ENCODE results near the gene FILIP1.

The FILIP1 gene

DNA sequence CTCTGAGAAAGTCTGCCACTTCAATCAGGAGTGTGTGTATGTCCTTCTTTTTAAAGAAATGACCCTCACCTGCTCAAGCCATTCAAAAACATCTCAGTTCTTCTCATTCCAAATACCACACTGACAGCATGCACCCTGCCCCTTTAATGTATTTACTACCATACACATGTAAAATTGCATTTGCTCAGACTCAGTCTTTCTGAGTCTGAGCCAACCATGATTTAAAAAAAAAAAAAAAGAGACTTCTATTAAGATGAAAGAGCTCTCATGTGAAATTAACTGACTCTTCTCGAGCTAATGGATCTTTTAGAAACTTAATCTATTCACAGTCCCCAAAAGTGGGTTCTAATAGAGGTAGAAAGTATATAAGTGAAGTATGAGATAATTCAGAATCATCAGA lies 1.4 kb upstream of the FILIP1 start:
- H3K4me3 ChIP-seq (ENCODE audit: low read depth, low read length), result no peak overlapping the region
- DNase-seq (ENCODE audit: low read depth), result no peak
- TF ChIP-seq, protein P1, sequence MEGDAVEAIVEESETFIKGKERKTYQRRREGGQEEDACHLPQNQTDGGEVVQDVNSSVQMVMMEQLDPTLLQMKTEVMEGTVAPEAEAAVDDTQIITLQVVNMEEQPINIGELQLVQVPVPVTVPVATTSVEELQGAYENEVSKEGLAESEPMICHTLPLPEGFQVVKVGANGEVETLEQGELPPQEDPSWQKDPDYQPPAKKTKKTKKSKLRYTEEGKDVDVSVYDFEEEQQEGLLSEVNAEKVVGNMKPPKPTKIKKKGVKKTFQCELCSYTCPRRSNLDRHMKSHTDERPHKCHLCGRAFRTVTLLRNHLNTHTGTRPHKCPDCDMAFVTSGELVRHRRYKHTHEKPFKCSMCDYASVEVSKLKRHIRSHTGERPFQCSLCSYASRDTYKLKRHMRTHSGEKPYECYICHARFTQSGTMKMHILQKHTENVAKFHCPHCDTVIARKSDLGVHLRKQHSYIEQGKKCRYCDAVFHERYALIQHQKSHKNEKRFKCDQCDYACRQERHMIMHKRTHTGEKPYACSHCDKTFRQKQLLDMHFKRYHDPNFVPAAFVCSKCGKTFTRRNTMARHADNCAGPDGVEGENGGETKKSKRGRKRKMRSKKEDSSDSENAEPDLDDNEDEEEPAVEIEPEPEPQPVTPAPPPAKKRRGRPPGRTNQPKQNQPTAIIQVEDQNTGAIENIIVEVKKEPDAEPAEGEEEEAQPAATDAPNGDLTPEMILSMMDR (IDR thresholded peaks at IDR 0.05; ENCODE audit: control insufficient read depth, extremely low read depth, insufficient read depth), result no peak

DNA sequence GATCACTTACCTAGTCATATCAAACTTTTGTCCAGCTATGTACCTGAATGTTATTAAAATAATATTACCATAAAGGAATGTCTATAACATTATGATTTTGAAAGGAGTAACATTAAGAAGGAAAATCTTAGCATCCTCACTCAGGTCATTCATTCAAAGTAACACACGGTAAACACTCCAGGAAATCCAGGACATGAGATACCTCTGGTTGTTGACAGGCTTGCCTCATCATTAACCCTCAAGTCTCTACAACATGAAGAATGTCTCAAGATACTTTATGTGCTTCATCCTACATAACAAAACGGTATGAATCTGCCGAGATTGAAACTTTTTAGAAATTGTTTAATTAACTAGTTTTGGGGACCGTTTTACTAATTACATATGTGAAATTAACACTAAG lies 690 bp upstream of the FILIP1 start:
- DNase-seq (ENCODE audit: low read depth), result no peak
- no peak overlapping the region for H3K4me3 ChIP-seq (ENCODE audit: low read depth, low read length)
- TF ChIP-seq, protein P1 (IDR thresholded peaks at IDR 0.05; ENCODE audit: control insufficient read depth, extremely low read depth, insufficient read depth), result no peak

DNA sequence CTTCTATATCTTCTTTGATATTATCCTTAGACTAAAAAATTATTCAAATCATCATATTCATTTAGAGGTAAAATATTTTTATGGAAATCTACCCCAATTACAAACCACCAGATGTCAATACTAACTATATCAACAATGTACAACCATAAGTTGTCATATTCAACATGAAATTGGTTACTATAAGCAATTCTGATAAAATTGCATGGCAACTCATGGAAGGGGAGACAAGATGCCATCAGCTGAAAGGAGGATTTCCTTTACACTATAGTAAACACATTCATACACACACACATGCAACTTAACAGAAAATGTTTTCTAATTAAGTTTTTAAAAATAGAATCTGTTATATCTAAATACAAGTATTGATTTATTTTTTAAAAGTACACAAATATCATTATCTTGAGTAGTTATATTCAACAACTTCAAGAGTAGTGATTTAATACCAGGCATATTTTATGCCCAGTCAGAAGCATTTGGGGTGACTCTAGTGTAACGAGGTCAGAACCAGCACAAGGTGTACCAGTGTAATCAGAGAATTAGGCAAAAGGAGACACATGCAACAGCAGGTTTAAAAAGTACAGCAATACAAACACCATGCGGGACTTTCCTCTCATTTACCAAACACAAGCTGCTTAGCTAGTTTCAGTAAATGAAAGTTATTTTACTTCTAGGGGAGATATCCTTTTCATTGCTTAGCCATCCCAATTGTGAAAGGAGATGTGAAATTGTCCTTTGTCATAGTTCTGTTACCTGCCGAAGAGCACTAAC lies 1.0 kb downstream of the FILIP1 start:
- DNase-seq (ENCODE audit: low read depth), result no peak
- no peak overlapping the region for H3K4me3 ChIP-seq (ENCODE audit: low read depth, low read length)
- TF ChIP-seq, protein P1 (IDR thresholded peaks at IDR 0.05; ENCODE audit: control insufficient read depth, extremely low read depth, insufficient read depth), result no peak

DNA sequence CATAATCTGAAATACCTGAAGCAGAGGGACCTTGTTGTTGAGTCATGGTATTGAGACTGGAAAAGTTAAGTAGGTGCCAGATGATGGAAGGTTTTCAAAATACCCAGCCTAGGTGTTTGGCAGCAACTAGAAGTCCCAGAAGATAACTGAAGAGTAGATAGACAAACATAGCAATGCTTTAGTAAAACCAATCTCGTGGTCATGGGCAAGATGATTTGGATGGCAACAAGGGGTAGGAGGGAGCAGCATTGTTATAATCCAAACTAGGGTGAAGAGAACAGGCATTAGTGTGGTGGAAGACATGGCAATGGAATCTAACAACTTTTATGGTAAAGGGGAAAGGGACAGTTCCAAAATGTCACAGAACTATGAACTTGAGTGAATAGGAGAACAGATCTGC lies 2.3 kb downstream of the FILIP1 start:
- TF ChIP-seq, protein P1 (IDR thresholded peaks at IDR 0.05; ENCODE audit: control insufficient read depth, extremely low read depth, insufficient read depth), result no peak
- H3K4me3 ChIP-seq (ENCODE audit: low read depth, low read length), result no peak overlapping the region
- no peak for DNase-seq (ENCODE audit: low read depth)

DNA sequence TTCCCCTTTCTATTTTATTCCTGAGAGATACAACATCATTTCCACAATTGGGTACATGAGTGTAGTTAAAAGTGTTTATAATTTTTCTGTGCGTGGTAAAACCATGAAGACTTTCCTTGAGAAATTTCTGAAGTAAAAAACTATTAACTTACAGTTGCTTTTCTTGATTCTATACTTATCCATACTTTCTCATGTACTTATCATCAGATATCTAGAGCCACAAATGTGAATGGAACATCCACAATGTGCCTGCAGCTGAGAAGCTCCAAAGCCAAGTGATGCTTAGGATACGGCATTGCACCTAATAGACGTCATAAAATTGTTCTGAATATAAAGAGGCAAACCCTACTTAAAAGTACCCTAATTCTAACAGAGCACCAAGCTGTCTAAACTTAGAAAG lies 2.9 kb downstream of the FILIP1 start:
- TF ChIP-seq, protein P1 (IDR thresholded peaks at IDR 0.05; ENCODE audit: control insufficient read depth, extremely low read depth, insufficient read depth), result no peak
- DNase-seq (ENCODE audit: low read depth), result no peak
- H3K4me3 ChIP-seq (ENCODE audit: low read depth, low read length), result no peak overlapping the region

DNA sequence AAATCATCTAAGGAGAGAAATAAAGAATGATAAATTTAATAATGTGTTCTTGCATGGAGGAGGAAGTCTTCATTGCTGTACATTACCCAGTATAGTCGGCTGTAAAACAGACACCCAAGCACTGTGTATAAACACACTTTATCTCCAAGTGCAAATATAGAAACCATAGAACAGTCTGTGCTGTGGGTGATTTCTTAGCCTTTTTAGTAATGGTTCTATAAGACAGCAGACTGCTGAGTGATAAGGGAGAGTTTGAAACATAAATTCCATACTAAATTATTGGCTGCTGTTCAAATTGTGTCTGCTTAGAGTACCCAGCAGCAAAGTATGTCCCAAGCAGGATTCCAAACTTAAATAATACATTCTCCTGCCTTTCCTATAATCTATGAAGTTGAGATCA lies 4.6 kb downstream of the FILIP1 start:
- TF ChIP-seq, protein P1 (IDR thresholded peaks at IDR 0.05; ENCODE audit: control insufficient read depth, extremely low read depth, insufficient read depth), result no peak
- DNase-seq (ENCODE audit: low read depth), result peak; percentile 74
- no peak overlapping the region for H3K4me3 ChIP-seq (ENCODE audit: low read depth, low read length)

DNA sequence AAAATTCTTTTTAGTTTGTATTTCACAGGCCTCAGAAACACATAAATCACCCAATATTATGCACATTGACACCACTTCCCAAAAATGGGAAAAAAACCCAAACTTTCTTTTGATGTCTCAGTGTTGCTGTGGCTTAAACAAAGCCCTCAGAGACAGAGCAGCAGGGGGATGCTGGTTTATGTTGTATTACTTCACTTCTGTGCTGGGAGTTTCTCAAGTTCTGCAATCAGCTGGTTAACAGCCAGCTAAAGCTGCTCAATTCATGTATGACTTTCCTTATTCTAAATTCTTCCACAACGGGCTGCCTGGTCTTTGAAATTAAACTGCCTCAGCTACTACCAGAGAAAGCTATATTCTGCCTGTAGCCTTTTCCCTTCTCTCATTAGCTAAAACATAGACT lies 5.6 kb downstream of the FILIP1 start:
- TF ChIP-seq, protein P1 (IDR thresholded peaks at IDR 0.05; ENCODE audit: control insufficient read depth, extremely low read depth, insufficient read depth), result no peak

More for the DNA sequence above, 5.6 kb downstream of the FILIP1 start:
- no peak for DNase-seq (ENCODE audit: low read depth)
- H3K4me3 ChIP-seq (ENCODE audit: low read depth, low read length), result no peak overlapping the region

Data from LNCaP clone FGC (cell line).